A673 (cell line): Measurements from ENCODE around the gene ACOT13. TPM values are rescaled to one million over a fixed set of nuclear protein-coding genes. Genes with fewer than 3 reads are reported as not detected.
"Not testable (repeated sequence)": the region's sequence is repeated elsewhere in the genome, so short reads cannot be mapped to it uniquely, and the experiment has no call there.

Source experiments
- BruUV-seq: library from RNA; stranded (reverse); fragments of 400-500 nt; replicated peaks from 2 replicates; lab custom pipeline; 2021; lab: Mats Ljungman, UMichigan
- CTCF ChIA-PET: fragments of 300-600 bp; sonication (Branson Sonifier 250); formaldehyde crosslinking; loops from one replicate; lab custom pipeline; 2022; ENCODE audit warnings: antibody characterized with exemption; lab: Charles Lee
- POLR2A ChIA-PET: fragments of 300-600 bp; sonication (Branson Sonifier 250); formaldehyde crosslinking; loops from one replicate; lab custom pipeline; 2022; ENCODE audit warnings: antibody characterized with exemption; ENCODE audit not compliant: low non-redundant PET; lab: Charles Lee
- DNase-seq: peaks from one replicate; pipeline ENCODE4 v3.0.0-alpha.2; 2015; ENCODE audit warnings: low spot score
- H3K27ac ChIP-seq: fragments of 200-600 bp; sonication (generic); 2 replicates; pipeline ENCODE4 v1.5.1; 2016; ENCODE audit warnings: mixed run types, low read depth, mild to moderate bottlenecking, mixed read lengths, antibody characterized with exemption, low read length; ENCODE audit not compliant: poor library complexity, severe bottlenecking
- H3K27me3 ChIP-seq: fragments of 200-600 bp; sonication (generic); replicated peaks from 2 replicates; pipeline ENCODE4 v1.6.1; 2017; ENCODE audit warnings: mixed run types, low read depth, mild to moderate bottlenecking, mixed read lengths, antibody characterized with exemption, low read length; ENCODE audit not compliant: insufficient read depth, poor library complexity
- H3K36me3 ChIP-seq: fragments of 200-600 bp; sonication (generic); 2 replicates; pipeline ENCODE4 v1.6.1; 2016; ENCODE audit warnings: mixed run types, mild to moderate bottlenecking, mixed read lengths, antibody characterized with exemption, low read length; ENCODE audit not compliant: insufficient read depth, poor library complexity, severe bottlenecking
- H3K4me1 ChIP-seq: fragments of 200-600 bp; sonication (generic); 2 replicates; pipeline ENCODE4 v1.6.1; 2017; ENCODE audit warnings: mixed run types, mild to moderate bottlenecking, mixed read lengths, antibody characterized with exemption, low read length; ENCODE audit not compliant: insufficient read depth, poor library complexity, severe bottlenecking
- H3K4me3 ChIP-seq: fragments of 200-600 bp; sonication (generic); 2 replicates; pipeline ENCODE4 v1.5.1; 2016; ENCODE audit warnings: low read depth, mixed run types, mild to moderate bottlenecking, mixed read lengths, low read length; ENCODE audit not compliant: poor library complexity, severe bottlenecking
- H3K9me3 ChIP-seq: fragments of 200-600 bp; sonication (generic); 2 replicates; pipeline ENCODE4 v1.6.1; 2016; ENCODE audit warnings: mixed run types, low read depth, mild to moderate bottlenecking, mixed read lengths, antibody characterized with exemption, low read length; ENCODE audit not compliant: poor library complexity, severe bottlenecking
- EZH2 ChIP-seq: fragments of 200-600 bp; sonication (generic); IDR thresholded peaks from 2 replicates; pipeline ENCODE4 v1.6.1; 2017; ENCODE audit warnings: borderline replicate concordance, low read depth, mild to moderate bottlenecking, mixed read lengths, antibody characterized with exemption, low read length; ENCODE audit not compliant: poor library complexity, severe bottlenecking
- intact Hi-C: fragments of 100-400 bp; cut with micrococcal nuclease; formaldehyde crosslinking; loops from one replicate; pipeline ENCODE4 v1.10.0; 2022; ENCODE audit not compliant: unreplicated experiment
- total RNA-seq: library from RNA; stranded (reverse); gene quantifications from 2 replicates; pipeline ENCODE4 v1.2.3, GENCODE V29; 2021
- TF ChIP-seq, protein P1 (sequence below): fragments of 300-800, 200-600 bp; sonication (generic); conservative IDR thresholded peaks from 2 replicates; pipeline ENCODE4 v1.5.1; 2017; ENCODE audit warnings: low read depth, mild to moderate bottlenecking, antibody characterized with exemption, low read length, moderate library complexity, mixed read lengths

The ACOT13 gene
- total RNA-seq, 1 experiment from 2014 or later = 31.2 TPM

DNA sequence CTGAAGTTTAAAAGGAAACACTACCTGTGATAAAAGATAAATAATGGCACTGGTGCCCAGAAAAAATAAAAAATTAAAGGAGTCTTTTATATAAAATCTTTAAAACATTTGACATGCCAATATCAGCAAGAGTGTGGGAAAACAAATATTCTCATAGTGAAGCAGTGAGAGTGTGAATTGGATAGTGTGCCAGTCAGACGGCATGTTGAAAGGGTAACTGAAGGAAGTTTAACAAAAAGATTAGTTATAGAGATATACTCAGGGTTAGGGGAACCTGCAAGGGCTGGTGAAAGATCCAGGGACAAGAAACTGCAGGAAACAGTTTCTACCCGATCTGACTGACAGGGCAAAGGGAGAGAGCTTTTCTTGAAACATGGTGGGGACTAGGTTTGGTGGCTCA, 85.6 kb downstream of the ACOT13 start:
- Histone ChIP-seq H3K36me3 (no peaks in the 10 kb centered on the region), H3K27ac (no peak overlapping the region), H3K27me3 (no peaks in the 10 kb centered on the region), H3K4me1 (no peaks in the 10 kb centered on the region), H3K4me3 (no peak overlapping the region), H3K9me3 (no peaks in the 10 kb centered on the region)
- no peak for TF ChIP-seq EZH2
- TF ChIP-seq, protein P1, sequence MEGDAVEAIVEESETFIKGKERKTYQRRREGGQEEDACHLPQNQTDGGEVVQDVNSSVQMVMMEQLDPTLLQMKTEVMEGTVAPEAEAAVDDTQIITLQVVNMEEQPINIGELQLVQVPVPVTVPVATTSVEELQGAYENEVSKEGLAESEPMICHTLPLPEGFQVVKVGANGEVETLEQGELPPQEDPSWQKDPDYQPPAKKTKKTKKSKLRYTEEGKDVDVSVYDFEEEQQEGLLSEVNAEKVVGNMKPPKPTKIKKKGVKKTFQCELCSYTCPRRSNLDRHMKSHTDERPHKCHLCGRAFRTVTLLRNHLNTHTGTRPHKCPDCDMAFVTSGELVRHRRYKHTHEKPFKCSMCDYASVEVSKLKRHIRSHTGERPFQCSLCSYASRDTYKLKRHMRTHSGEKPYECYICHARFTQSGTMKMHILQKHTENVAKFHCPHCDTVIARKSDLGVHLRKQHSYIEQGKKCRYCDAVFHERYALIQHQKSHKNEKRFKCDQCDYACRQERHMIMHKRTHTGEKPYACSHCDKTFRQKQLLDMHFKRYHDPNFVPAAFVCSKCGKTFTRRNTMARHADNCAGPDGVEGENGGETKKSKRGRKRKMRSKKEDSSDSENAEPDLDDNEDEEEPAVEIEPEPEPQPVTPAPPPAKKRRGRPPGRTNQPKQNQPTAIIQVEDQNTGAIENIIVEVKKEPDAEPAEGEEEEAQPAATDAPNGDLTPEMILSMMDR = no peak
- CTCF ChIA-PET = no interaction called here
- no peak for DNase-seq
- POLR2A ChIA-PET = no interaction called here
- BruUV-seq = no TSS peak
- intact Hi-C loops = no loop called here

- Histone ChIP-seq H3K9me3 (no peaks in the 10 kb centered on the region), H3K4me3 (no peak overlapping the region), H3K27ac (no peak overlapping the region), H3K4me1 (no peaks in the 10 kb centered on the region), H3K36me3 (no peaks in the 10 kb centered on the region), H3K27me3 (no peaks in the 10 kb centered on the region)
- DNase-seq = no peak
- ChIA-PET POLR2A (no interaction called here), CTCF (no interaction called here)
- TF ChIP-seq, protein P1 = no peak
- no peak for TF ChIP-seq EZH2
- intact Hi-C loops = no loop called here
- no TSS peak for BruUV-seq
Observed at GRCh38 chr6:24752917-24753492, 86.1 kb downstream of the ACOT13 start.

DNA sequence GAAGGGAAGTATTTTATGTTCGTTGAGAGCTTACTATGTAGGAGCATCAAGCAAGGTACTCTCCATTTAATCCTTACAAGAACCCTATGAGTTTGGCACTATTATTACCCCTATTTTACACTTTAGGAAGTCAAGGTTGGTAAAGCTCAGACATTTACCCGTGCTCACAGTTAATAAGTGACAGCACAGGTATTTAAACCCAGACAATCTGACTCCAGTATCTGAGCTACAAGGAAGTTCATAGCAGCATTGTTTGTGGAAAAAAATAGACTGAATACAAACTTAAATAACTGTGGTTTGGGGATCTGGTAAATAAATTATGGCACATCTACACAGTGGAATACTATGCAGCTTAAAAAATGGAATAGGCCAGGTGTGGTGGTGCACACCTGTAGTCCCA, 86.7 kb downstream of the ACOT13 start:
- Histone ChIP-seq H3K9me3 (no peaks in the 10 kb centered on the region), H3K36me3 (no peaks in the 10 kb centered on the region), H3K4me1 (no peaks in the 10 kb centered on the region), H3K27me3 (no peaks in the 10 kb centered on the region), H3K27ac (no peak overlapping the region), H3K4me3 (no peak overlapping the region)
- TF ChIP-seq, protein P1 = no peak
- TF ChIP-seq EZH2 = no peak
- intact Hi-C loops = no loop called here
- DNase-seq = no peak
- BruUV-seq = no TSS peak
- CTCF ChIA-PET = no interaction called here
- POLR2A ChIA-PET = no interaction called here

DNA sequence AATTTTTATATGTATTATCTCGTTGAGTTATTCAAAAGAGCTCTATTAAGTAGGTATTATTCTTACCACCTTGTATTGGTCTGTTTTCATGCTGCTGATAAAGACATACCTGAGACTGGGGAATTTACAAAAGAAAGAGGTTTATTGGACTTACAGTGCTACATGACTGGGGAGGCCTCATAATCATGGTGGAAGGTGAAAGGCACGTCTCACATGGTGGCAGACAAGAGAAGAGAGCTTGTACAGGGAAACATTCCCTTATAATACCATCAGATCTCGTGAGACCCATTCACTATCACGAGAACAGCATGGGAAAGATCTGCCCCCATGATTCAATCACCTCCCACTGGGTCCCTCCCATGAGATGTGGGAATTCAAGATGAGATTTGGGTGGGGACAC, 87.5 kb downstream of the ACOT13 start:
- CTCF ChIA-PET, H3K4me1 ChIP-seq, intact Hi-C loops, H3K9me3 ChIP-seq, H3K4me3 ChIP-seq, BruUV-seq, H3K27me3 ChIP-seq, POLR2A ChIA-PET, H3K36me3 ChIP-seq, H3K27ac ChIP-seq, DNase-seq: not testable (repeated sequence)
